WTC11 (cell line): Measurements from ENCODE around the gene NINL. TPM values are rescaled to one million over a fixed set of nuclear protein-coding genes. Genes with fewer than 3 reads are reported as not detected.

Experiments used
- ATAC-seq: fragments of 200-7000 bp; cut with Tn5 transposase; 2 replicates; pipeline ENCODE4 v1.10.0; 2021; ENCODE audit warnings: mild to moderate bottlenecking, moderate library complexity
- CTCF ChIA-PET: fragments of 300-600 bp; sonication (Branson Sonifier 250); formaldehyde crosslinking; loops from one replicate; lab custom pipeline; 2021; ENCODE audit warnings: antibody characterized with exemption; lab: Charles Lee
- POLR2A ChIA-PET: fragments of 350-600 bp; sonication (Branson Sonifier 250); formaldehyde crosslinking; loops from one replicate; lab custom pipeline; 2021; ENCODE audit warnings: antibody characterized with exemption; lab: Charles Lee
- DNase-seq: peaks from one replicate; pipeline ENCODE4 v3.0.0; 2021; ENCODE audit warnings: low spot score
- H3K27ac Mint-ChIP-seq: 2 replicates; pipeline ENCODE4 v1.8.0; 2021; ENCODE audit warnings: mixed read lengths
- H3K27me3 Mint-ChIP-seq: 2 replicates; pipeline ENCODE4 v1.8.0; 2021; ENCODE audit warnings: low read depth, mild to moderate bottlenecking, moderate library complexity, mixed read lengths
- H3K36me3 Mint-ChIP-seq: 2 replicates; pipeline ENCODE4 v1.8.0; 2021; ENCODE audit warnings: mixed read lengths
- H3K4me1 Mint-ChIP-seq: 2 replicates; pipeline ENCODE4 v1.8.0; 2022; ENCODE audit warnings: mixed read lengths
- H3K4me3 Mint-ChIP-seq: 2 replicates; pipeline ENCODE4 v1.8.0; 2021; ENCODE audit warnings: mild to moderate bottlenecking, moderate library complexity, mixed read lengths
- H3K9me3 Mint-ChIP-seq: 2 replicates; pipeline ENCODE4 v1.8.0; 2021; ENCODE audit warnings: mixed read lengths
- CDX4 ChIP-seq: fragments of 250-450 bp; sonication (Bioruptor Pico); IDR thresholded peaks from 2 replicates; pipeline ENCODE4 v1.9.0; 2021; ENCODE audit warnings: moderate library complexity, mild to moderate bottlenecking, inconsistent platforms, borderline replicate concordance
- ERG ChIP-seq: fragments of 250-450 bp; sonication (Bioruptor Pico); IDR thresholded peaks from 2 replicates; pipeline ENCODE4 v1.8.0; 2021; ENCODE audit warnings: mild to moderate bottlenecking
- ESRRA ChIP-seq: sonication (generic); formaldehyde crosslinking; IDR thresholded peaks from 2 replicates; pipeline ENCODE4 v1.8.1; 2022; ENCODE audit warnings: mild to moderate bottlenecking, missing genetic modification reagents, borderline replicate concordance
- JUN ChIP-seq: sonication (generic); formaldehyde crosslinking; IDR thresholded peaks from 2 replicates; pipeline ENCODE4 v1.8.0; 2023; ENCODE audit warnings: mild to moderate bottlenecking, missing genetic modification reagents
- NFE2L1 ChIP-seq: sonication (generic); formaldehyde crosslinking; IDR thresholded peaks from 2 replicates; pipeline ENCODE4 v1.8.1; 2023; ENCODE audit warnings: missing genetic modification reagents
- USF2 ChIP-seq: sonication (generic); formaldehyde crosslinking; IDR thresholded peaks from 2 replicates; pipeline ENCODE4 v1.8.1; 2023; ENCODE audit warnings: mild to moderate bottlenecking, missing genetic modification reagents, moderate library complexity
- ZNF263 ChIP-seq: sonication (generic); formaldehyde crosslinking; IDR thresholded peaks from 2 replicates; pipeline ENCODE4 v1.8.1; 2022; ENCODE audit warnings: low read depth, mild to moderate bottlenecking, moderate library complexity, missing genetic modification reagents
- ZNF281 ChIP-seq: sonication (generic); formaldehyde crosslinking; IDR thresholded peaks from 2 replicates; pipeline ENCODE4 v1.8.0; 2023; ENCODE audit warnings: mild to moderate bottlenecking, missing genetic modification reagents
- ZNF425 ChIP-seq: fragments of 250-450 bp; sonication (Bioruptor Pico); conservative IDR thresholded peaks from 2 replicates; pipeline ENCODE4 v1.9.0; 2021; ENCODE audit warnings: mild to moderate bottlenecking
- ZNF532 ChIP-seq: fragments of 250-450 bp; sonication (Bioruptor Pico); IDR thresholded peaks from 2 replicates; pipeline ENCODE4 v1.9.0; 2021; ENCODE audit warnings: mild to moderate bottlenecking, borderline replicate concordance
- total RNA-seq: library from RNA; stranded (reverse); gene quantifications from 3 replicates; pipeline ENCODE4 v1.2.3, GENCODE V29; 2021

The NINL gene
- total RNA-seq, 1 experiment from 2014 or later: 36.0 TPM

- POLR2A ChIA-PET: no interaction called here
- H3K27me3 Mint-ChIP-seq: peaks cover 30% of the 10 kb centered on the region
- H3K9me3 Mint-ChIP-seq: no peaks in the 10 kb centered on the region
- CTCF ChIA-PET: interaction anchor here (1.2 kb wide), 1 partner anchor 149 kb away, joined by 4 read pairs; no protein-coding TSS in a partner anchor
- no peak overlapping the region for H3K4me3 Mint-ChIP-seq
- H3K4me1 Mint-ChIP-seq: peaks cover 26% of the 10 kb centered on the region
- H3K27ac Mint-ChIP-seq: no peak overlapping the region
- DNase-seq: no peak
- ATAC-seq: no peak
- peaks cover 3% of the 10 kb centered on the region for H3K36me3 Mint-ChIP-seq
- TF ChIP-seq USF2 (CRISPR knock-in tag): no peak
- no peak for TF ChIP-seq CDX4 (CRISPR knock-in tag)
- TF ChIP-seq ERG (CRISPR knock-in tag): no peak
- TF ChIP-seq ESRRA (CRISPR knock-in tag): no peak
- TF ChIP-seq ZNF263 (CRISPR knock-in tag): no peak
- TF ChIP-seq ZNF281 (CRISPR knock-in tag): no peak
- no peak for TF ChIP-seq ZNF532
Observed at GRCh38 chr20:25619514-25619913, 34.2 kb upstream of the NINL start.

GRCh38 chr20:25608774-25609173 is 23.4 kb upstream of the NINL start:
- ATAC-seq (no peak), DNase-seq (no peak)
- no peaks in the 10 kb centered on the region for H3K4me1 Mint-ChIP-seq
- H3K4me3 Mint-ChIP-seq: no peak overlapping the region
- H3K27me3 Mint-ChIP-seq: no peaks in the 10 kb centered on the region
- TF ChIP-seq ZNF425: no peak
- TF ChIP-seq NFE2L1 (CRISPR knock-in tag): no peak
- no peak for TF ChIP-seq JUN (CRISPR knock-in tag)
- H3K9me3 Mint-ChIP-seq: no peaks in the 10 kb centered on the region
- H3K27ac Mint-ChIP-seq: no peak overlapping the region
- ChIA-PET CTCF (no interaction called here), POLR2A (no interaction called here)
- H3K36me3 Mint-ChIP-seq: no peaks in the 10 kb centered on the region
